ENCODE measurements around the gene SMARCD1.
"Not testable (repeated sequence)": the region's sequence is repeated elsewhere in the genome, so short reads cannot be mapped to it uniquely, and the experiment has no call there.

The SMARCD1 gene

DNA sequence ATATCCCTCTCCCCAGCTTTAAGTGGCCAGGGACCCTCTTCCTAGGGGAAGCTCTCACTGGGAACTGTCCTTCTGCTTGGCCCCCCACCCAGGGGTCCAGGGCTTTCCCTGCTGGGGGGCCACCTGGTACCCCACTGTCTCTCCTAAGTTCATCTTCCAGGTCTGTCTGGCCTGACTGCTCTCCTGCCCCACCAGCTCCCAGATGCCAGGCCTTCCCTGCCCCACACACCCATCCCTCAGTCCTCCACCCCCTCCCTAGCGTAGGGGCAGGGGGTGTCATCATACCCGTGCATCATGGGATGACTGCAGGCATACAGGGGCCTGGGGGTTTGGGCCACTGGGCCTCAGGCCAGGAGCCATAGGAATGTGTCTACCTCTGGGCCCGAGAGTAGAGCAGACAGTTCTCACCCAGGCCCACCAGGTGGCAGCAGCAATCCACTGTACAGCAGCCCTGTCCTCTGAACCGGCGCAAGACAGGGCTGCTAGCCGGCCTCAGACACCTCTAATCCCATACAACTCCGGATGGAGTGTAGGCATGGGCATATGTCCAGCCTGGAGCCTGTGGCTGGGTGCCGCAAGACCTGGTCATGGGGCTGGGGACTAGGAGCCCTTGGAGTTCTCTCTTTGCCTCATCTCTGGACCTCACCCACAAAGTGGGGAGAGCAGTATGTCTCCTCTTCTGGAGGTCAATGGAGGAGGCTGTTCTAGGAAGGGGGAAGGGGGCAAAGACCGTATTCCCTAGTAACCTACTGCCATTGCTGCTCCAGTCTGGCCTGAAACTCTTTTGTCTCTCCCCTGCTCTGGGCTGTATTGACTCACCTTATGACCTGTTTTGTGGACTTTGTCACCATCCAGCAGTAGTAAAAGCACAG is 10.0 kb upstream of the SMARCD1 start:
- DNase-seq (ENCODE audit: extremely low read depth in 1 of 2, low read depth in 1 of 2): peak in 1 of 2 donors; percentile 65

DNA sequence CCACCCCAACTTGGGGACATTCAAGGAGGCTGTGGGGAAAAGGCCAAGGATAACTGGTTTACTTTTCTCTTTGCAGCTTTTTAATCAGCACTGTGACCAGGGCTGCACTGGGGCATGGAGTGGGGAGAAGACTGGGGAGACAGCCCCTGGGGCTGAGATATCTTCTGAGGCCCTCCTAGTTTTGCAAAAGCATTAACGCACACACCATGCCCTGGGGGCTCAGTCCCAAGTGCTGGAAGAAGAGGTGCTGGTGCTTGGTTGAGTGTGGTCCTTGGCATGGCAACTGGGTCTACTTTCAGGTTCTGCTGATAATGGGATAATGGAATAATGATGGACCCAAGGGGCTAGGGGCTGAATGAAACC is 9.4 kb upstream of the SMARCD1 start:
- no peak for DNase-seq (ENCODE audit: extremely low read depth in 1 of 2, low read depth in 1 of 2)

DNA sequence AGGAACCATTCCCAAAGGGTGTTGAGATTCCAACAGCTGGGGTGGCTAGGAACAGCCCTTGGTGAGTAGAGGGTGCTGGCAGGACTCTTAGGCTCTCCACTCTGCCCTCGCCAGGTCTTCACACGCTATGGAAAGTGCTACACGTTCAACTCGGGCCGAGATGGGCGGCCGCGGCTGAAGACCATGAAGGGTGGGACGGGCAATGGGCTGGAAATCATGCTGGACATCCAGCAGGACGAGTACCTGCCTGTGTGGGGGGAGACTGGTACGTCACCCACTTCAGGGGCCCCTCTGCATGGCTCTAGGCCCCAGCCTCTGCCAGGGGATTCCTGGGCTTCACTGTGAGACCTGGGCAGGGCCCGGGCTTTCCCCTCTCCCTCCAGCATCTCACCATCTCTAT is 8.0 kb upstream of the SMARCD1 start:
- no peak for DNase-seq (ENCODE audit: extremely low read depth in 1 of 2, low read depth in 1 of 2)

DNA sequence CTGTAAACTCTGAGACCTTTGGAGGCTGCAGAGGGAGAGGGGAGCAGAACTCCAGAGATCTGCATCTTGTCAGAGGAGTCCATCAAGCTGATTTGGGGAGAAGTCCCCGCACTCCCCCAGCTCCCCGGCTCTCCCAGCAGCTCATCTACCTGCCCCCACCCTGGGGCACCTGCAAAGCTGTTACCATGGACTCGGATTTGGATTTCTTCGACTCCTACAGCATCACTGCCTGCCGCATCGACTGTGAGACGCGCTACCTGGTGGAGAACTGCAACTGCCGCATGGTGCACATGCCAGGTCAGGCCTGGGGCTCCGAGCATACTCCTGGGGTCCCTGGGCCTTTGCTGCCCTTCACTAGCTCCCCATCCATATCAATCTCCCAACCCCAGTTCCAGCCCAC is 6.9 kb upstream of the SMARCD1 start:
- DNase-seq (ENCODE audit: extremely low read depth in 1 of 2, low read depth in 1 of 2): no peak

DNA sequence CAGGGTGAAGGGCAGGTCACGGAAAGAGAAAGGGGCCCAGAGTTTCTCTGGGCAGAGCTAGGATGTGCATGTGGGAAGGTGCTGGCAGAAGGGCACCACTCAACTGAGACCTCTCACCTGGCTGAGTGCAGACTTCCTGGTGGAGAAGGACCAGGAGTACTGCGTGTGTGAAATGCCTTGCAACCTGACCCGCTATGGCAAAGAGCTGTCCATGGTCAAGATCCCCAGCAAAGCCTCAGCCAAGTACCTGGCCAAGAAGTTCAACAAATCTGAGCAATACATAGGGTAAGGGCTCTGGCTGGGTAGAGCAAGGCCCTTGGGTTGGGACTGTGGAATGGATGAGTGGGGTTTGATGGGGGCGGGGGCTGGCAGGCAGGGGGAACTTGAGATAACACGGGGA is 5.4 kb upstream of the SMARCD1 start:
- DNase-seq (ENCODE audit: extremely low read depth in 1 of 2, low read depth in 1 of 2): no peak

DNA sequence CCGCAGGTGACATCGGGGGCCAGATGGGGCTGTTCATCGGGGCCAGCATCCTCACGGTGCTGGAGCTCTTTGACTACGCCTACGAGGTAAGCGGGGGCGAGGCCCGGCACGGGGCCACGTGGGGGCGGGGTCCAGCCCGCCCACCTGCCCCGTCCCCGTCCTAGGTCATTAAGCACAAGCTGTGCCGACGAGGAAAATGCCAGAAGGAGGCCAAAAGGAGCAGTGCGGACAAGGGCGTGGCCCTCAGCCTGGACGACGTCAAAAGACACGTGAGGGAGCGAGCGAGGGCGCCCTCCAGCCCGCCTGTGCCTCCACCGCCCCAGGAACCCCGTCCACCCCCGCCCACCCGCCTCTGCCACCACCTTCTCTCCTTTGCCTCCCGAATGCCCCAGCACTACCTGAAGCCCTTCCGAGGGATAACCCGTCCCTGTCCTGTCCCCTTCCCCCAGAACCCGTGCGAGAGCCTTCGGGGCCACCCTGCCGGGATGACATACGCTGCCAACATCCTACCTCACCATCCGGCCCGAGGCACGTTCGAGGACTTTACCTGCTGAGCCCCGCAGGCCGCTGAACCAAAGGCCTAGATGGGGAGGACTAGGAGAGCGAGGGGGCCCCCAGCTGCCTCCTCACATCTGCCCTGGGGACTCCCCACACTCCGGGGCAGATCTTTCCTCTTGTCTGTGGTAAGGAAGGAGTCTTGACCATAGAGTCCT is 3.9 kb upstream of the SMARCD1 start:
- DNase-seq (ENCODE audit: extremely low read depth in 1 of 2, low read depth in 1 of 2): no peak

DNA sequence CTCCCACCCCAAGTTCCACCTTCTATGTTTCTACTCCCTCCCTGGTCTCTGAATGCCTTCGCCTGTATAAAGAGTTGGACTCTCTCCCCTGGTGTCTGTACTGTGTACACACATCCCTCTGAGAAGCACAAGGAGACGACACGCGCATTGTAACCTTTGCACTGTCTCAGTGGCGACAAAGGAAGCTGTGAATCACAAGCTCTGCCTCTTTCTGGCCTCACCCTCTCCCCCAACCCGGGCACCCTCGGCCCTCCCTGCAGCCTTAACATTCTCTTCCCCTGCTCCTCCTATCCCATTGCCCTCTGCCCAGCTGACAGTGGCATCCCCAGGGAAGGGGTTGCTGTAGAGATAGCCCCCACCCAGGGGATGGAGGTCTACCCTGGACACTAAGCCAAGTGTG is 2.5 kb upstream of the SMARCD1 start:
- DNase-seq (ENCODE audit: extremely low read depth in 1 of 2, low read depth in 1 of 2): no peak

DNA sequence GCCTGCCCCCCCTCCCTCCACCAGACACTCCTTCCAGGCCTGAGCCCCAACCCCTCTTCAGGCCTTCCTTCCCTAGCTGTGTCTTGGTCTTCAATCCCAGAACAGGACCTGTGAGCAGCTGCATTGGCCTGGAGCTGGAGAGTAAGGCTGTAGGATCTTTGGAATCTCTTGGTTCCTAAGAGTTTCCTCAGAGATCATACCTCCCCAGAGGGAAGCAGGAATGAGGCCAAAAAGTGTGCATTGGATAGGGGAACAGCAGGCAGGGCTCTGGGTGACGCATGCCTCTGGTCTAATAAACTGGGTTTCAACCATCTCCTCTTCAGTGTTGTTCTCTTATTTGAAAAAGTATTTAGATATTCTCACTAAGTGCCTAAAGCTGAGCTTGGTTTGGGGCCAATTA is 1.8 kb upstream of the SMARCD1 start:
- no peak for DNase-seq (ENCODE audit: extremely low read depth in 1 of 2, low read depth in 1 of 2)

DNA sequence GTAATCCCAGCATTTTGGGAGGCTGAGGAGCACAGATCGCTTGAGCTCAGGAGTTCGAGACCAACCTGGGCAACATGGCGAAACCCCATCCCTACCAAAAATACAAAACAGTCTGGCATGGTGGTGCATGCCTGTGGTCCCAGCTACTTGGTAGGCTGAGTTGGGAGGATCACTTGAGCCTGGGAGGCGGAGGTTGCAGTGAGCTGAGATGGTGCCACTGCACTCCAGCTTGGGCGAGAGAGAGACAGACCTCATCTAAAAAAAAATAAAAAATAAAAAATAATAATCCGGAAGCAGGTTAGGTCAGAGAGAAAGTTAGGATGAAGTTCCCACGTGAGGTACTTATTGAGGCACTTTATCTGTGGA is 750 bp upstream of the SMARCD1 start:
- not testable (repeated sequence) for DNase-seq (ENCODE audit: extremely low read depth in 1 of 2, low read depth in 1 of 2)

DNA sequence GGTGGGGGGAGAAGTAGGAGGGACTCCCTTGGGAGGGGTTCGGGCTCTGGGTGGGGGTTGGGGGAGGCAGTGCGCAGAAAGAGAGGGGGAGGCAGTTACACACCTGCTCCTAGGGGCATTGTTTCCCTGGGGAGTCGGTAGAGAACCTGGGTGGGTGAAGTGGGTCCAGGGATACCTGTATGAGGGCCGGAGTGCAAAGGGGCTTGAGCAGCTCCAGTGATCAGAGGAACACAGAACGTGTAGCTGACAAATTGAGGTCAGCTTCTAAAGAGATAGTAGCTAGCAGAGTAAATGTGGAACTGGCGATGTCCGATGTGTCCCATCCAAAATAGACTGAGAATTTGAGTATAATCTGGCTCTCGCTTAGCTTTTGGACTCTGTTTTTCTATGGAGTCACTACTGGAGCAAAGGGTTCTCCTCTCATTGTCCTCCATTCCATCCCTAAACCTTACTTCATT is 502 bp downstream of the SMARCD1 start:
- no peak for DNase-seq (ENCODE audit: extremely low read depth in 1 of 2, low read depth in 1 of 2)

DNA sequence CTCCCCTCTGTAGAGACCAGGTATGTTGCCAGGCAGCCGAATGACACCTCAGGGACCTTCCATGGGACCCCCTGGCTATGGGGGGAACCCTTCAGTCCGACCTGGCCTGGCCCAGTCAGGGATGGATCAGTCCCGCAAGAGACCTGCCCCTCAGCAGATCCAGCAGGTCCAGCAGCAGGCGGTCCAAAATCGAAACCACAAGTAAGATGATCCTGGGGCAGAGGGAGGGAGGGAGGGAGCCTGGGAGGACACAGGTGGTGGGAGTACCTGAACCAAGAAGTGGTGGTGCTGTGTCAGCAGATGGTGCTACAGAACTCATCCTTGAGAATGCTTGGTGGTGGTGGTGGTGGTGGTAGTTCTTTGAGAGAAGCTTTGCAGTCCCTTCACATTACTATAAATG is 1.0 kb downstream of the SMARCD1 start:
- no peak for DNase-seq (ENCODE audit: extremely low read depth in 1 of 2, low read depth in 1 of 2)

DNA sequence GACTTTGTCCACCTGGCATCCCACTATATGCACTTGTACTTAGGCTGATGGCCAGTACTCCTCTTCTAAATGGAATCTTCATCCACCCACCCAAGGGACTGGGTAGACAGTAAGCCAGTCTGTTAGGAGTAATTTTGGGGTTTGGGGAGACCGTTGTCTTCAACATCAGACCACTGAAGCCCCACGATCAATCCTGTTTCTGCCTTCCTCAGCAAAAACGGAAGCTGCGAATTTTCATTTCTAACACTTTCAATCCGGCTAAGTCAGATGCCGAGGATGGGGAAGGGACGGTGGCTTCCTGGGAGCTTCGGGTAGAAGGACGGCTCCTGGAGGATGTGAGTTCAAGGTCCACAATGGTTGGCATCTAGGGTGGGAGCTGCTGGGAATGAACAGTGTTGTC is 2.0 kb downstream of the SMARCD1 start:
- DNase-seq (ENCODE audit: extremely low read depth in 1 of 2, low read depth in 1 of 2): no peak

DNA sequence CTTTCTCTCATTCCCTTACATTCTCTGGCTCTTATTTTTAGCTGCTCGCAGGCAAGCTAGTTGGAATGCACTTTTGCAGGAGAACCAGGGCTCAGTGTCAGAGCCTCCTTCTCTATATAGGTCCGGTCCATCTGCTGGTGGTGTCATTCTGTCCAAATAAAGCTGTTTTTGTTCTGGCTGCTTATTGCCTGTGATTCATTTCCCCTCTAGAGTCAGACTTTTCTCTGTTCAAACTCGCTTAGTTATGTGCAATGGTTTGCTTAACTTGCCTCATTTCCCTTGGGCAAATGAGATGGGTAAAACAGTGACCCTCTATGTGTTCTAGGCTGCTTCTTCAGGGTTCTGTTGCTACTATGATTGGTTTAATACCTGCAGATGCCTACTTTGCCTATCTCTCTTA is 2.9 kb downstream of the SMARCD1 start:
- no peak for DNase-seq (ENCODE audit: extremely low read depth in 1 of 2, low read depth in 1 of 2)

DNA sequence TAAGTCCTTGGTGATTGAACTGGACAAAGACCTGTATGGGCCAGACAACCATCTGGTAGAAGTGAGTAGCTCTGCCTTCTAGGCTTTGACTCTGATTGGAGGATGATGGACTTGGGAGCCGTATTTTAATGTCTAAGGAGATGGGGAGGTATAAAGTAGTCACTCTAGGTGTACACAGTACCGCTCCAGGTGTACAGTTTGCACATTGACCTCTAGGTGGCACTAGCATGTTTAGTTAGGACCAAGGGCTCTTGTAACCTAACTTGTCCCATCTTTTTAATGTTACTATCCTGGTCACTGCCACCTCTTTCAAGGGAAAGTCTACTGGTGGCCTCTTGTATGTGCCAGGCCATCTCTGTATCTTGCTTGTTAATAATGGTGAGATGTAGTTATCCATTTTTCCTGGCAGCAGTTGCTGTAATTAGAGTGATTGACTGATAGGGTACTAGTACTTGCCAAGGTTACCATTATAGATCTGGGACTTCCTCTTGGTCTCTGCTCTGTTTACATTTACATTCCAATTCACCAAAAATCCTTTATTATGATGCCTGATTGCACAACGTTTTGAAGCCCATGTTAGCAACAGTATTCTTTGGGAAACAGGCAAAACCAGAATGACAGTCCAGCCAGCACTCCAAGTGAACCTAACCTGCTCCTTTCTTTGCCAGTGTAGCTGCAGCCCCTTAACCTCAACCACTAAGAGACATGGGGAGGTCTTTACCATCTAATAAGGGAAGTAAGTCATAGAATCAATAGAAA is 3.6 kb downstream of the SMARCD1 start:
- DNase-seq (ENCODE audit: extremely low read depth in 1 of 2, low read depth in 1 of 2): peak in 1 of 2 donors; percentile 40

DNA sequence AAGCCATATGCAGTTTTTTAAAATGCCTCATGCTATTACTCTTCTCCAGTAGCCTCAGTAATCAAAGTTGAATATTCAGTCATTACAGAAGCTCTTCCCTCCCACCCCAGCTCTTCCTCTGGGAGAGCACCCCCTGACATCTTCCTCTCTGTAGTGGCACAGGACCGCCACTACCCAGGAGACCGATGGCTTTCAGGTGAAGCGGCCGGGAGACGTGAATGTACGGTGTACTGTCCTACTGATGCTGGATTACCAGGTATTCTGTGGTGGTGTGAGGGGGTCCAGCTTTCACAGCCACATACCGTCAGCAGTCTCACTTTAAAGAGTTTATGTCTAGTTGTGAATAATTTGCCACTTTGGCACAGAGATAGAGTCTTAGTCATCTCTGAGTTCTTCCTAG is 4.6 kb downstream of the SMARCD1 start:
- no peak for DNase-seq (ENCODE audit: extremely low read depth in 1 of 2, low read depth in 1 of 2)

DNA sequence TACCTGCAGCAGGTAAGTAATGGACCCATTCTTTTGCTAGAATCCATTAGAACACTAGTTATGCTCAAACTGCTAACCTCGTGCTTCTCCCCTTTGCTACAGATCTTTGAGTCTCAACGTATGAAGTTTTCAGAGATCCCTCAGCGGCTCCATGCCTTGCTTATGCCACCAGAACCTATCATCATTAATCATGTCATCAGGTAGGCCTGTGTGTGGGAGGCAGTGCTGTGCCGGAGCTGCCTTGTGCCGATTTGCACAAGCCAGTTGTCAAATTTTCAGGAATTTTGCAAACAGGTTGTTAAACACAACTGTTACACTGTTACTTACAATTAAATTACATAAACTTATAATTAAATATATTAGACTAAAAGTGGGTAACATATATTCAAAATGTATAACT is 5.2 kb downstream of the SMARCD1 start:
- DNase-seq (ENCODE audit: extremely low read depth in 1 of 2, low read depth in 1 of 2): no peak

DNA sequence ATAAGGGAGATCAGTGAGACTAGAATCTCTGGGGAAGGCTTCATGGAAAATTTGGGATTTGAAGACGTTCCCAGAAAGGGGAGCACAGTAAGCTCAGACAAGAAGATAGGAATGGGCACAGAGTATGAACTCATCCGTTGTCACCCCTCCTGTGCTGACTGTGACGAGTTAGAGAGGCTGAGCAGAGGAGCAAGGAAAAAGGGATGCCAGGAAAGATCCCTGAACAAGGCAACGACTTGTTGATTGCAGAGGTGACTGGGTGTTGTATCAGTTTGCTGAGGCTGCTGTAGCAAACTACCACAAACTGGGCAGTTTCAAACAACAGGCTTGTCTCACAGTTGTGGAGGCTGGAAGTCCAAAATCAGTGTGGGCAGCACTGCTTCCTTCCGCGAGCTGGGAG is 12.8 kb downstream of the SMARCD1 start:
- no peak for DNase-seq (ENCODE audit: extremely low read depth in 1 of 2, low read depth in 1 of 2)

DNA sequence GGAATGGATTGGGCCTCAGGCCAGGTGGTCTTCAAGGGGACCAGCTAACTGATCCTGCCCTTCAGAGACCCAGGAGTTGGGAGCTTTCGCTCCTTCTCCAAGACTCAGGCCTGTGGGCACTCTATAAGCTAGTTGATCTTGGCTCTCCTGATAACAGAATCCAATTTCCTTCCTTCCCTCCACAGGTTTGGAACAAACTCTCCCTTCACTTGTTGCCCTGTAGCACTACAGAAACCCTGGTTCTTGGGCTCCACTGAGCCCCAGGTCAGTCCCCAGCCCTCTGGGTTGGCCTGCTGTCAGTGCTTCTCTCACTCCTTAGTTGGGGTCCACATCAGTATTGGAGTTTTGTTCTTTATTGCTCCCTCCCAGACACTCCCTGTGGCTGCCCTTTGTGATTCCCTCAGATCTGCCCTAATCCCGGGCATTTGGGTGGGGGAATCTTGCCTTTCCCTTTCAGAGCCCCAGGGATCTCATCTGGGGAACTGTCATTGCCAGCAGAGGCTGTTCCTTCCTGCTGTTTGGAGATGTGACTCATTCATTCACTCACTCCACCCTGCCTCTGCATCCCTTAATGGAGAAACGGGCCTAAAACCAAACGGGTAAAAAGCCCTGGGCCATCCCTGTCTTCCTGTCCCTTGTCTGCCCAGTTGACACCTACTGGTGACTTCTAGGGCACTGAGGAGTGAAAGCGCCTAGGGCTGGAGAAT is 14.3 kb downstream of the SMARCD1 start:
- no peak for DNase-seq (ENCODE audit: extremely low read depth in 1 of 2, low read depth in 1 of 2)

DNA sequence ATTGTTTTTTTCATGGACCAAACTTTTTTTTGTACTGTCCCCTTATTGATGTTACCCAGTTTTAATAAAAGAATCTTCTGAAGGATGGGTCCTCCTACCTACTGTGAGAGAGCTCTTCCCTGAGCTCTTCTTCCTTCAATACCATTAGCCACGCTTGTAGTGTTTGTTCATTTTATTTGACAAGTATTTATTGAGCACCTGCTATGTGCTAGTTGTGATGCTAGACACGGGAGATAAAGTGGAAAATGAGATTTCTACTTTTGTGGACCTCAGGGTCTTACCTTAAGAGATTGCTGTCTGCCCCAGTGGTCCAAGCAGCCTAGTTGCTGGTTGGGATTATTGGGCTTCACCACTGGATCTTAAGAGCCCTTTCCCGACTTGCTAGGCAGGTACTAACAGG is 15.4 kb downstream of the SMARCD1 start:
- no peak for DNase-seq (ENCODE audit: extremely low read depth in 1 of 2, low read depth in 1 of 2)

DNA sequence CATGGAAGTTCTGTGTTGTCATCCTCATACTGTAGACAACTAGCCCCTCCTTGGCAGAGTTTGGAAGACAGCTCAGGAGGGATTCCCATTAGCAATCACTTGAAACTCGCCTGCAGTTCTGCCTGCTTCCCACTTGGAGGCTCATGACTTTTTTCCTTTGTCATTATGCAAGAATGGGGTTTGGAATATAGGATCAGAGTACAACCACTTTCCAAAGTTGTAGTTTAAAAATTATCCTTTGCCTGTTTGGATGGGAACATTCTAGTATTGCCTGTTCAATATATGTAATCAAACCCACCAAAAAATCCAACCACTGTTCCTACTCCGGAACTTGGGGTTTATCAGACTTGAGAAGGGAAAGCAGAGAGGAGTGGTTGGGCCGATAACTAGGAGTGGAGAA is 16.5 kb downstream of the SMARCD1 start:
- DNase-seq (ENCODE audit: extremely low read depth in 1 of 2, low read depth in 1 of 2): no peak

DNA sequence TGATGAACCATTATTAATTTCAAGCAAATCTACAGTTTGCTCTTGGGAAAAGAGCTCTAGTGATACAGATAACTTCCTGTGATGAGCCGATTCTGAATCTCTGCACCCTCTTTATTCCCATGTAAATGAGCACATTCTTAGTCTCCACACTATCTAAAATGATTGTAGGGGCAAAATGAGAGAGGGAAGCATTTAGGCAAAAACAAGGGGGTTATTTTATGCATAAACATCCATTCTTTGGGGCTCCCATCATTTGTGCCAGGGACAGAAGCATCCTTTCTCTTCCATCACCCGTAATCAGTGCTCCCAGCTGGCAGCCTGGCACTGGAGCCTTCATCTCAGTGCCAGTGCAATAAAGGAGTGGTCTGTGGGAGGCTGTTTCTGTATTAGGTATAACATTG is 17.0 kb downstream of the SMARCD1 start:
- DNase-seq (ENCODE audit: extremely low read depth in 1 of 2, low read depth in 1 of 2): no peak
